ENCODE results near the gene FOXP2.
"Not testable (repeated sequence)": the region's sequence is repeated elsewhere in the genome, so short reads cannot be mapped to it uniquely, and the experiment has no call there.

Gene FOXP2

DNA sequence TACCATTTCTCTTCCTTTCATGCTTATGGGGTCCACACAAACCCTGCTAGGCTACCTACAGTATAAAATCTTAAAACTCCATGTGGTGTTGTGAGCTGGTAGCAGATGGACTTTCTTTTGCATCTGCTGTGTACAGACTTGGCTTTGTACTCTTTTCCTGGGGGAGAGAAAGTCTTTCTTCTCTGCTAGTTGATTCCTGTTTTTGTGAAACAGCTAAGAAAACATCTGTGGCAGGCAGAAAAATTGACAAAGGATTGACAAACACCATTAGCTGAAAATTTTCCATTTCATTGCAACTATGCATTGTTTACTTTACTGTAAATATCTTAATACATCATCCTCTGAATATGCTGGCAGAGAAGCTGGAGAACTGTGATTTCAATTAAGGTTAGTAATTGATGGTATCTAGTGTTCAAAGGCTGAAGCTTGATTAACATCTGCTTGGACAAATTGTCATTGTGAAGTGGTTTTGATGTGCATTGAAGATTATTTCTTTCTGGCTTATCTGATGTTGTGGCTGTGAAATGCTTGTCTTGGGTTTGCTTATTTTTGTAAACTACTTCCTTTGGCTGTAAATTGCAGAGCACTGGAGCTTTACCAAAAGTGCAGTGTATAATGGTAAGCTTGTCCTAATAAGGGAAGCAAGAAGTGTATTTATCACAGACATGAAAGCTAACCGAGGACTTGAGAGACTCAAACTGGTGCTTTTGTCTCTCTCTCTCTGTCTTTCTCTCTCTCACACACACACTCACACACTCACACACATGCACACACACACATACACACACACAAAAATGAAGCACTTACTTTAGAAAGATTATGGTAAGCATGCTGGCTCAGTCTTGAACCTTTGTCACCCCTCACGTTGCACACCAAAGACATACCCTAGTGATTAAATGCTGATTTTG lies at the start of gene FOXP2:
TSS of gene FOXP2 (plus strand) at position 660 of the 908 bp plus-strand sequence. CDS start 11,697 bp downstream, outside the sequence.
- DNase-seq, result no peak

DNA sequence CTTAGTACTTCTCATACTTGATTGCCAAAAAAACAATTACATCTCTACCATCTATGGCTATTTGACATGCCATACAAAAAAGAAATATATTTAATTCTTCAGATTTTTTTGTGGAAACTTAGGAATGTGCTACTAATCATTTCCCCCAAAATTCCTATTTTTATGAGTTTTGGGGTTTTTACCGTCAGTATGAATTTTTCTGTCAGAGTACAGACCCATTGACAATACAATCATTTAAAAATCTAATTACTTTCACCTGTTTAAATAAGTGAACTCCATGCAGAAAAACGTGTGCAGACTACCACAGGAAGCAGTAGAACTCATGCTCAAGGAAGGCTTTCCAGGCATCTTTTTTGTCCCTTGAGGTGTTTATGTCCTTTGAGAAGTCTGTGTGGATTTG lies 48.8 kb upstream of the FOXP2 start:
- no peak for DNase-seq

DNA sequence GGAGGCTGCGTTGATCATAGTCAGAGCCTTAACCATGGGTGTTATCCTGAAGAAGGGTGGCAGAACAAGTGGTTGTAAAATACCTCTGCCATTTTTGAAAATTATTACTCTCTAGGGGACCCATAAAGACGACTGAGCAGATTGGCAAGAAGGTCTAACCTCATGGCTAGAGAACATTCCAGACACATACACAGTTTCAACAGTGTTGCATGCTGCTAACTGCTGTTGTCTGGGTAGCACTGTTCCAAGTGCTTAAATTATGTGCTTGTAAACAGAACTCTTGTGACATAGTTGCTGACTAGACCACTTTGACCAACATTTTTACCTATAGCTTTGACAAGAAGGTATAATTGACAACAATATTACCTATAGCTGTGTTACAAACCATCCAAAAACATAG lies 46.1 kb upstream of the FOXP2 start:
- DNase-seq, result no peak

DNA sequence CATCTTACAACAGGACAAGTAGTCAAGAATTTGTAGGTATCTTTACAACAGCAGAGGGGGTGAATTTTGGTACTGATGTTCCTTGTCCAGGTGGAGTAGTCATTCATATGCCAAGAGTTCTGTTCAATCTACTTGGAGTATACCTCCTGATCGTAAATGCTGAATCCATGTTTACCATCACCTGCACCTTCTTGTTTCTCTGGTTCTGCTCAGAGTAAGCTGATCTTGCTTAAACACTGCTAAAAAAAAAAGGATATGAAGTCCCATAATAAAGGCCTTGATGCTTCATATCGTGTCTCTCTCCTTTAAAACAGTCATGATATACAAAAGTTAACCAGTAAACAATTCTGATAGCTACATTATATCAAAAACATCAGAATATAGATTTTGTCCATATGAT lies 45.3 kb upstream of the FOXP2 start:
- DNase-seq, result no peak

DNA sequence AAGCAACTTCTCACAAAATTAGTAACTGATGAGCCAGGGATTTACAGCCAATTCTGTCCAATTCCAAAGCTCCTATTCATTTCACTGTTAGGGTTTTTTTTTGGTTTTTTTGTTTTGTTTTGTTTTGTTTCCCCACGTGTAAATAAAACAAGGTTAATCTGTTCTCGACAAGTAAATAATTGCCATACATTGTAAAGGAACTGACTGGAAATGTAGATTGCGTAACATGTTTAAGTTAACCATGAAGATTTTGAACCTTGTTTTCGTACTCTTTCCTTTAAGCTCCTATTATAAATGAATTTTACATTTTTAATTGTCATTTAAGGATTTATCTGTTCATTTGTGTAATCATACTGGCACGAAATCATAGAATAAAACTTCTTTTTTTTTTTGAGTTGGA lies 42.0 kb upstream of the FOXP2 start:
- DNase-seq, result no peak

DNA sequence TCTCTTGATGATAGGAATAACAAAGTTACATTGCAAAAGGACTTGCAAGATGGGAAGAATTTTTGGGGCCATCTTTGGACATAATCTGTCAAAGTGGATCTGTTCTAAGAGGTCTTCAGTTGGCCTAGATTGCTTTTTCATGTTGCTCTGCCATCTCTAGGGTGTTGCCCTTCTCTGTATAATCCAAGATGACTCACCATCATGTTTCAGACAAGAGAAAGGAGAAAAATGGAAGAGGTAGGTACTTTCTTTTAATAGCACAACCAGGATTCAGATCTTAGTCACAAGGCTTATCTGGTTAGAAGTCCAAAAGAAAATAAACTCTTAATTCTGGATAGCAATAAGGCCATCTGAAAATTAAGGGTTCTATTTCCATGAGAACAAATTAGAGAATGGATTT lies 38.7 kb upstream of the FOXP2 start:
- no peak for DNase-seq

DNA sequence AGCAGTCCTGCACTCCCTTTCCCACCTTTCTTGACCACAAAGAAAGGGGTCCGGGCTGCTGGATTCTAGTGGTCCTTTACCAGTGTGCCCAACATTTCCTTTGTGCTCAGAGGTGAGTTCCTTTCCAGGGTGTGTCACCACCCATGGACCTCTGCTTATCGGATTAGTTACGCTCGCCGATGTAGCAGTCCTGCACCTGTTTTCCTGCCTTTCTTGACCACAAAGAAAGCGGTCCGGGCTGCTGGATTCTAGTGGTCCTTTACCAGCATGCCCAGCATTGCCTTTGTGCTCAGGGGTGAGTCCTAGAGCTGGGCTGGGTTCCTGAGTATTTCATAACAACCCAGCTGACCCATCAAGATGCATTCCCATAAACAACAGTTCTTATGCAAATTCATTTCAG lies 30.7 kb upstream of the FOXP2 start:
- not testable (repeated sequence) for DNase-seq

DNA sequence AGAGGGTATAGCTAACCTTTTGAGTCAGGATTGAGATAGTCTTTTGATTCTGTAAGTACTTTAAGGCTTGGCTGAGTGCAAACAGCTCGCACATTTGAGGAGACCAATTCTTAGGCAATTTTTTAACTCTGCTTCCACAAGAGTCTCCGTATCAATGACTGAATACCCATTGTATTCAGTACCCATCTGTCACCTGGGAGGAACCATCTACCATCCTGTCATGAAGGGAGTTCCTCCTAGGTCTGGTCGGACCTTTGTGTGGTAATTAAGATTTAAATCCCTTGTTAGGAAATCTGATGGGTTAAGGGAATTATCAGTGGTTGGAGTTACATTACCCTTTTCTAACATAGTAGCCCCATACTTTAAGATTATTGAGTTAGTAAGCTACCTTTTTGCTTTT lies 30.3 kb upstream of the FOXP2 start:
- DNase-seq, result not testable (repeated sequence)

DNA sequence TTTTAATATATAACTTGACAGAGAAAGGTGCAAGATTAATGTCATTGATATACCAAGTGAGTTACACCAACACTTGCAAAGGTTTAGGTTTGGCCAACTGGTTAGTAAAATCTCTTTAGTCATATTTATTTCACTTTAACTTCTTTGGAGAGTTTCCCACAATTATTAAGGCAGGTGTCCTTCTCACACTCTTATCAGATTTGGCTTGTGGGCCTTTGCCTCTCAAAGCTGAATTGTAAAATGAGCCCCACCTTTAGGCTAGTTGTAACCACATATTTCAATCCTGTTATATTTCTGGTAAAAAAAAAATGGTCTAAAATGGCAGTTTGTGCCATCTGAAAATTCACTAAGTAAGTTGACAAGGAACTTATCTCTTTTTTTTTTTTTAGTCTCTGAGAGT lies 26.6 kb upstream of the FOXP2 start:
- no peak for DNase-seq

DNA sequence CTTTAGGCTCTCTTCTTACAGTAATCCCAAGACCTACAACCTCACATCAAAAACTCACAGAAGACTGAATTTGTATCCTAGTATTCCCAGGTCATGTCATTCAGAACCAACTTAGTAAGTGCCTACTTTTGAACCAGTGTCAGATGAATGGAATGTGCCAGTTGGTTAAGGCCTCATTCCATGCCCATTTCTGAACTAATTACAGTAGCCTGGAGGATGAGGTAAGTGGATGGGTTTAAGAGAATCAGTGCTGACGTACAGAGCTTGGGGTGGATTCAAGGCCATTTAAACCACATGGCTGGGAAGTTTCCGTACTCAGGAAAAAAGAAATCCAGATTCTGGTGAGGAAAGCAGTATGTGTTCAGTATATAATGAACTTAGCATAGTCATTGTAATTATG lies 21.9 kb upstream of the FOXP2 start:
- DNase-seq, result no peak

DNA sequence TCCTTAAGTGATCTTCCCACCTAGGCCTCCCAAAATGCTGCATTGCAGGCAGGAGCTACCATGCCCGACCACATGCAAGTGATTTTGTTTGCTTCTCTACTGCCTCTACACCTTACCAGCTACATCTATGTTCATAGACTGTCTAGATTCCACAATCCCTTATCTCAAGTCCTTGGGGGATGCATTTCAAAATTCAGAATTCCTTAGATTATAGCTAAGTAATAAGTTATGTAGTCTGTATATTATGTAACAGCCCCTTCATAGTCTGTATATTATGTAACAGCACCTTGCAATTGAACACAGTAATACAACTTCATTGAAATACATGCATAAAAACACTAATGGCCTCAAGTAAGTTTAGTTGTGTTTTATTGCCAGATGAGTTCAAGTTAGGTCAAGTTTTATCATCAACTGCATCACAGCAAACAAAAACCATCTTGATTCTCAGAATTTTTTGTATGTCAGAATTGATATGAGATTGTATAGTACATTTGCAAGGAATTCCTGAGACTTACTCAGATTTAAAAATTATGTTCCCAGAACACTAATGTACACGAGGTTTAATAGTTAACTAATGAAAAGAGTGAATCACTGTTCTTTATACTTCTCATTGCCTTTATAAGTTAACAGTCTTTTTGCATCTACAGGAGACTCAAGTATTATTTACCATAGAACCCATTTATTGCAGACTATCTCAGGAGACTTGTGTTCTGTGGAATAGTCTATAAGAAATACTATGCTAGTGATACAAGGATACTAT lies 11.6 kb upstream of the FOXP2 start:
- DNase-seq, result no peak

DNA sequence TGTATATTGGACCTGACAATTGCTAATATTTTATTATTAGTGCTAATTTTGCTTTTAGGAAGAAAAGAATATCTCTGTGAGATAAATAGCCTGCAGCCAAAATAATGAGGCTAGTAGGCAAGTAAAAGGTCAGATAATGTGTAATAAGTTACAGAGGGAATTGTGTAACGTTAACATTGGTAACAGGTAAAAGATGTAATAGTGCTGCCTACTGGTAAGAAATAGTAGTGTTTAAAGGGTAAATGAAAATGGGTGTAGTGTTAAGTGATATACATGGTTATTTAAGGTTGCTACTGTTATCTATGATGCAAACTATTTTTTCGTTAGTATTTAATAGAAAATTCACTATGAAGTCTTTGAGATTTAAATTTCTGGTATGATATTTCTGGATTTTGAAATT lies 9.2 kb upstream of the FOXP2 start:
- DNase-seq, result no peak

DNA sequence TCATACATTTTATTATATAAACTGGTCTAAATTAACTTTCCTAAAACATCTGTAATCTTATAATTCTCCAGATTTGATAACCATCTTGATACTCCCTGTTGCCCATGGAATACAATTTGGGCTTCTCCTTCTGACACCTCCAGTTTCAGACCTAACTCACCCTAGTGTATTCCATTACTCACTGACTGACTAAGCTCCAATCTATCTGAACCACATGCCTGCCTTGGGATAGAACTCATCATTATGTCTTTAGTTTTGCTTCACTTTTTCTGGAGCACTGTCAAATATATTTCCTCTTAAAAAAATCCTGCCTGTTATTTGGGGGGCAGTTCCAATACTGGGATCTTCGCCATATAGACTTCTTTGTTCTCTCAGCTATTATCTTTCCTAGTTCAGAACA lies 4.9 kb upstream of the FOXP2 start:
- DNase-seq, result no peak

DNA sequence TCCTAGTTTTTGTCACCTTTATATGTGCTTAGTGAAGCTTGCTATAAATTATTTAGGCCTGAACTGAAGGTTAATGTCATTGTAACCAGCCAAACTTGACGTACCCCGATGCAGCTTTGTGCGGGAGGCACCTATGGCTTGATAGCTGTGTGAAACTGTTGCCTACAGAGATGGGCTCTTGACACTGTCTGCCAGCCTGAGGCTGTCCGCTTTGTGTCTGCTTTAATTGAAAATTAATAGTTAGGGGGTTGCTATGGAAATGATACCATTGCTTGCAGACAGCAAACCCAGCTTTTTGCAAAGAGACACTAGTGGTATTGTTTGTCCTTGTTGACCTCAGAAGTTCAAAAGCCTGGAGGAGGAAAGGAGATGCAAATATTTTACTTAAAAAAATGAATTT lies 2.1 kb upstream of the FOXP2 start:
- no peak for DNase-seq

DNA sequence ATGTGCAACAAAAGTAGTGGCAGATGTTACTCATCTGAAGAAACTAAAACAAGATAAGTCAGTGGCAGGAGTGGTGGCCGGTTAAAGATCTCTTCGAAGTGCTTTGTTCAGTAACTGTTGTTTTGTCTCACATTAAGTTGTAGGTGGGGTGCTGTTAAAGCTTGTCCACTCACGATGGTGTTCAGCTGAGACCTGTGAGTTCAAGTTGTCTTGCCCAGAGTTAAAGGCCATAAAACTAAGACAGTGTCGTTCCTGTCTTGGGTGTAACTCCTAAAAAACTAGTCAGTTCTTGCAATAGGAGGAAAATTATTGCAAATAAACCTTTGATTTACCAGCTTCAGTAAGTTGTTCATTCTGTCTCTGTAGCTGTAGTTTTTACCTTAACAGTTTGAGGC lies 857 bp upstream of the FOXP2 start:
- no peak for DNase-seq

DNA sequence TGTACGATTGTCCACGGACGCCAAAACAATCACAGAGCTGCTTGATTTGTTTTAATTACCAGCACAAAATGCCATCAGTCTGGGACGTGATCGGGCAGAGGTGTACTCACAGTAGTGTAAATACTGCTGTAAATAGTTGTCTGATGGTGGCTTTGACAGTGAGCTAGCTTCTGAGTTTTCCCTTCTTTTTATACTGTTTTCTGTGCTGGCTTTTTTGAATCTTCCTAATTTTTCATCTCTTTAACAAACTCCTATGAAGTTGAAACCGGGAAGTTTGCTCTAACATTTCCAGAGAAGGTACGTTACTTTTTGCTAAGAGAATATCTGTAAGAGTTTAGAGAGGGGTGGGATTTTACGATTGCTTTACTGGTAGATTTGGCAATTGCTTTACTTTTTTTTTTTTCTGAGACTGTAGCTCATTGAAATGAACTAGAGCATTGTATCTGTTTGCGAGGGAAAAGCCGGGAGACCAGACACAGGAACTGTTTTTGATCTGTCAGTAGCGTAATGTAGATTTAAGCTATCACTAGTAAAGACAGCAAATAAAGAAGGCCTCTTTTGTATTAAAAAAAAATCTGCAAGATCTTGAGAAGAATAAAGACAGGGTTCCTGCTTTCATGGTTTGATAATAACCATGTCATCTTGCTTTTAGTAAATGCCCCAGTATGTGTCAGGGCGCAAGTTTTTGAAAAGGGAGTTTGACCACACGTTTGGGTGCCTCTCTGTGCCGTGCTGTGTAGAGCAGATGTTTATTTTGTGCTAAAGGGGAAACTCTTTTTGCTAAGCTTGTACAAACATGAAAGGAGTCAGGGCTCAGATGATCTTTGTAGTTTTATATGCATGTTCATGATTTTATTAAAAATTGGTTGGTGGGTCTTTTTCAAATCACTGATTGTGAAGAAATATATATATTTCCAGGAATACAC lies 712 bp downstream of the FOXP2 start:
- no peak for DNase-seq

DNA sequence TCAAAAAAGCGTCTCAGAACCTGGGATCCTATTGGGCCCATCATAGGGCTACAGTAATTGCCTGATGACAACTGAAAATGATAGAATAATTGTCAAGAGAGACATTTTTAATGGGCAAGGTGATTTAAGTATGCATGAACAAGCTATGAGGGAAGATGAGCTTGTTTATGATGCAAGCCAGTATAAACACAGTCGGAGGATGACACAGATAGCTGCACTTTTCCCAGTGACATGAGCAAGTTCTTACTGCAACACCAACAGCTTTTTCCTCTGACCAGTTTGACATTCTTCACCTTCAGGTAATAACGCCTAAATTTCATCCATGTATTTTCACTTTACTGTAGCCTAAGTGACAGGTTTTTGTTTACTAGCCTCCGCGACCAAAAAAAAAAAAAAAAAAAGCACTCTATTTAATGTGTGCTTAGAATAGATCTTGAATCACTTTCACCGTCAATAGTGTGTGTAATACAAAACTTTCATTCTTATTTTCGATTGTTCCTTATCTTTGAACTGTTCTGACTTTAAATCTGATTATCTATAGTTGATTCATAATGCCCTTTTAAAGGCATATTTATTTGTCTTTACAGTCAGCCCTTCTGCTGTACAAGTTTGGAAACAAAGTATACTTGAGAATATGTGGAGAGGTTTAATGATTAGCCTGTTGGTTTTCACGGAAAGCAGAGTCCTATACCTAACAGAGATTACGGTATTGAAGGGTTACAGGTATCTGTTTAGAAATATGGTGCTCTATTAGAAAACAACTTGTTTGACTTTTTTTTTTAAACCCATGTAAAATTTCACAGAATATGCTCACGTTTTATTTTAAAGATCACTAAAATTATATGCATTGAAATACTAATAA lies 1.7 kb downstream of the FOXP2 start:
- no peak for DNase-seq

DNA sequence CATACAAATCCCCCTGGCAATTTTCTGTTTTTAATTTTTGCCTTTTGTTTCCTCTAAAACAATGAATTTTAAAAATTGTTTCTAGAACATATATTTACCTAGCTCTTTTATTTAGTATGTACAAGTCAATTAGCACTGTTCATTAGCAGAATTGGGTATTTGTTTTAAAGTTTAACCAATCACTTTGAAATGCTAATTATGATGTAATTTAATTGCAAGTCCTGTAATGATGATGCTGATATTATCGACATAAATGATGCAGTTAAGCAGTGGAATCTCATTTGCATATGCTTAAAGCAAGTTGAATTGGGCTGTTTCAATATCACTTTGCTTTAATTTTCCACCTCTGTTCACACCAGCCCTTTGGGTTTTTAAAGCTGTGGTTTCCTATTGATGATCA lies 2.7 kb downstream of the FOXP2 start:
- DNase-seq, result no peak

DNA sequence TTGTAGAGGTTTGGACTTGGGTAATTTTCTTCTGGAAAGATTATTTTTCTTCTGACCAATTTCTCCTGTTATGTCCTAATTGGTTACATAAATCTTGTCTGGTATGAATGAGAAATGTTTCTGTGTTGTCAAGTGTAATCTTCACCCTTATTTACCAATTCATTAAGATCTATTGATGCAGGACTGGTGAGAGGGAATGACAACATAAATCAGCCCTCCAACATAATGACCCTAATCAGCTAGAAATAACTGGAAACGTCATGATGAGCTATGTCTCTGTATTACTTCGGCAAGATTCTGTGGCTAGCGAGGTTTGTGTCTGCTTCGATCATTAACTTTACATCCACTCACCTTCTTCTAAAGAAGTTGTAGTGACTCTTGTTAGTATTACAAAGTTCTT lies 3.5 kb downstream of the FOXP2 start:
- no peak for DNase-seq

DNA sequence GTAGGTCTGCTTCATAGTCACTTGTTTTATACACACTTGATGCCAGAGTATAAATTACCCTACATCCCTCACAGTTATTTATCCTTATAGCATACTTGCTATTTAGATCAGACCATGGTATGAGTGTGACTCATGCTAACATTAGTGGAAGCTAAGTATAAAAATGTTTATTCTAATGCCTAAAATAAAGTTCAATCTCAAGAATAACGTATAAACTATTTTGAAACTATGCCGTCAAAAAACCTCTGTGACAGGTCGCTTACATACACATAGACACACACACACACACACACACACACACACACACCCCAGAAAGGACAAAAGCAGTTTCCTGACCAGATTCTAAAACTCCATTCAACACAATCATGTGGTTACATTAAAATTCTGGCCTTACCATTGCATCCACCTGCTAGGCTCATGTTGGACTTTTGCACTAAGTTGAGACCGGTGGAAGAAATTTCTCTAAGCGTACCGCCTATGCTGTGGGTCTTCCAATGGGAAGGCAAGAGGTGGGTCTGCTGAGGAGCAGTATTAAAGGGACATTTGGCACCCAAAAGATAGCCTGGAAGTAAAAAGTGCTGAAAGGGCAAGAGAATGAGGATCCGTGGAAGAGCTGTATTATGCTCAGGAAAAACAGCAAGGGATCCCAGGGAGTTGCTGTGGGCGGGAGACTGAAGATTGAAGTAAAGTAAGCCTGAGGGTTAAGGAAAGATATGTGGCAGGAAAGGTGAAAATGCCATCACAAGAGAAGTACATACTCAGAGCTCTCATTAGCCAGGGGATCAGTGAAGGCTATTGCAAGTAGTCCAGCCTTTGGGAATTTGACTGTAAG lies 5.0 kb downstream of the FOXP2 start:
- DNase-seq, result no peak

Data from T1000 (cell line).